Measurements from ENCODE around the gene STAT6.

STAT6 gene

GRCh38 chr12:57145460-57146059 is 34.4 kb upstream of the STAT6 start:
- no peaks in the 10 kb centered on the region for H3F3A ChIP-seq (ENCODE audit: low read depth)
- no peak overlapping the region for H3K9ac ChIP-seq (ENCODE audit: low read depth, low read length, poor library complexity, severe bottlenecking)
- no peak overlapping the region for H3K4me3 ChIP-seq (ENCODE audit: low read length, poor library complexity, severe bottlenecking)
- no peaks in the 10 kb centered on the region for H3K27me3 ChIP-seq (ENCODE audit: insufficient read depth, low read length, poor library complexity, severe bottlenecking)
- no peaks in the 10 kb centered on the region for H3K9me2 ChIP-seq (replicated peaks; ENCODE audit: low read depth, low read length)
- no peaks in the 10 kb centered on the region for H4K20me1 ChIP-seq (ENCODE audit: insufficient read depth, low read length, poor library complexity, severe bottlenecking)
- peaks cover 27% of the 10 kb centered on the region for H3K4me1 ChIP-seq (ENCODE audit: insufficient read depth, low read length, poor library complexity, severe bottlenecking)
- no peak overlapping the region for H2AFZ ChIP-seq (ENCODE audit: low read length)
- no peak overlapping the region for H3K4me2 ChIP-seq (ENCODE audit: low read depth, low read length, poor library complexity, severe bottlenecking)
- H3K79me2 ChIP-seq (ENCODE audit: insufficient read depth, low read length), result no peaks in the 10 kb centered on the region
- no peaks in the 10 kb centered on the region for H3K9me3 ChIP-seq (ENCODE audit: insufficient read depth, low read depth, low read length)
- no peak for TF ChIP-seq EZH2phosphoT487 (IDR thresholded peaks at IDR 0.05; ENCODE audit: borderline replicate concordance)
- TF ChIP-seq, protein P1, sequence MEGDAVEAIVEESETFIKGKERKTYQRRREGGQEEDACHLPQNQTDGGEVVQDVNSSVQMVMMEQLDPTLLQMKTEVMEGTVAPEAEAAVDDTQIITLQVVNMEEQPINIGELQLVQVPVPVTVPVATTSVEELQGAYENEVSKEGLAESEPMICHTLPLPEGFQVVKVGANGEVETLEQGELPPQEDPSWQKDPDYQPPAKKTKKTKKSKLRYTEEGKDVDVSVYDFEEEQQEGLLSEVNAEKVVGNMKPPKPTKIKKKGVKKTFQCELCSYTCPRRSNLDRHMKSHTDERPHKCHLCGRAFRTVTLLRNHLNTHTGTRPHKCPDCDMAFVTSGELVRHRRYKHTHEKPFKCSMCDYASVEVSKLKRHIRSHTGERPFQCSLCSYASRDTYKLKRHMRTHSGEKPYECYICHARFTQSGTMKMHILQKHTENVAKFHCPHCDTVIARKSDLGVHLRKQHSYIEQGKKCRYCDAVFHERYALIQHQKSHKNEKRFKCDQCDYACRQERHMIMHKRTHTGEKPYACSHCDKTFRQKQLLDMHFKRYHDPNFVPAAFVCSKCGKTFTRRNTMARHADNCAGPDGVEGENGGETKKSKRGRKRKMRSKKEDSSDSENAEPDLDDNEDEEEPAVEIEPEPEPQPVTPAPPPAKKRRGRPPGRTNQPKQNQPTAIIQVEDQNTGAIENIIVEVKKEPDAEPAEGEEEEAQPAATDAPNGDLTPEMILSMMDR (conservative IDR thresholded peaks at IDR 0.05; ENCODE audit: low read length), result no peak
- no peaks in the 10 kb centered on the region for H3K36me3 ChIP-seq (ENCODE audit: insufficient read depth, low read length)

- Histone ChIP-seq H3K27me3 (ENCODE audit: insufficient read depth, low read length, poor library complexity, severe bottlenecking) (no peaks in the 10 kb centered on the region), H3F3A (ENCODE audit: low read depth) (no peaks in the 10 kb centered on the region), H2AFZ (ENCODE audit: low read length) (no peak overlapping the region), H3K4me1 (ENCODE audit: insufficient read depth, low read length, poor library complexity, severe bottlenecking) (peaks cover 27% of the 10 kb centered on the region), H4K20me1 (ENCODE audit: insufficient read depth, low read length, poor library complexity, severe bottlenecking) (no peaks in the 10 kb centered on the region), H3K79me2 (ENCODE audit: insufficient read depth, low read length) (no peaks in the 10 kb centered on the region), H3K4me2 (ENCODE audit: low read depth, low read length, poor library complexity, severe bottlenecking) (no peak overlapping the region), H3K9me3 (ENCODE audit: insufficient read depth, low read depth, low read length) (no peaks in the 10 kb centered on the region), H3K36me3 (ENCODE audit: insufficient read depth, low read length) (no peaks in the 10 kb centered on the region), H3K9ac (ENCODE audit: low read depth, low read length, poor library complexity, severe bottlenecking) (no peak overlapping the region), H3K9me2 (replicated peaks; ENCODE audit: low read depth, low read length) (no peaks in the 10 kb centered on the region), H3K4me3 (ENCODE audit: low read length, poor library complexity, severe bottlenecking) (no peak overlapping the region)
- no peak for TF ChIP-seq EZH2phosphoT487 (IDR thresholded peaks at IDR 0.05; ENCODE audit: borderline replicate concordance)
- TF ChIP-seq, protein P1 (conservative IDR thresholded peaks at IDR 0.05; ENCODE audit: low read length), result no peak
Measured at GRCh38 chr12:57143454-57143853, 32.3 kb upstream of the STAT6 start.

DNA sequence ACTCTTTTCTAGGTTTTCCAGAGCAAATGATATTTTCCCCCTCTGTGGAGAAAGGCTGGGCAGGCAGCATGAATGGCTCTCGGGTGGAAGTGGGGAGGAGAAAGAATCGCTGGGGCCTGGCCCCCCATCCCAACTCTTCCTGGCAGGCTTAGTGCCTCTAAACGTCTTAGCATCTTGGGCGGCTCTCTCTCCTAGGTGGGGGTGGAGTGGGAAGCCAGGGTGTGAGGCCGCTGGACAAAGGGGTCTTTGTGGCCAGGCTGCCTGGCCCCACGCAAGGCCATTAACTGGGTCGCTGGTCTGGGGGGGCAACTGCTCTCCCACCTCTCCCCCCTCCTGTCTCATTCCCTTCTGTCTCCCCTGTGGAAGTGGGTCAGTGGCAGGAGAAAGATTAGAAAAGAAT is 31.6 kb upstream of the STAT6 start:
- H3K9me2 ChIP-seq (replicated peaks; ENCODE audit: low read depth, low read length), result no peaks in the 10 kb centered on the region
- no peak overlapping the region for H3K4me3 ChIP-seq (ENCODE audit: low read length, poor library complexity, severe bottlenecking)
- no peaks in the 10 kb centered on the region for H3K27me3 ChIP-seq (ENCODE audit: insufficient read depth, low read length, poor library complexity, severe bottlenecking)
- H3K36me3 ChIP-seq (ENCODE audit: insufficient read depth, low read length), result no peaks in the 10 kb centered on the region
- H3K9ac ChIP-seq (ENCODE audit: low read depth, low read length, poor library complexity, severe bottlenecking), result no peak overlapping the region
- H2AFZ ChIP-seq (ENCODE audit: low read length), result no peak overlapping the region
- no peaks in the 10 kb centered on the region for H3K9me3 ChIP-seq (ENCODE audit: insufficient read depth, low read depth, low read length)
- peaks cover 26% of the 10 kb centered on the region for H3K4me1 ChIP-seq (ENCODE audit: insufficient read depth, low read length, poor library complexity, severe bottlenecking)
- no peak for TF ChIP-seq EZH2phosphoT487 (IDR thresholded peaks at IDR 0.05; ENCODE audit: borderline replicate concordance)
- TF ChIP-seq, protein P1 (conservative IDR thresholded peaks at IDR 0.05; ENCODE audit: low read length), result no peak
- H3F3A ChIP-seq (ENCODE audit: low read depth), result no peaks in the 10 kb centered on the region
- no peaks in the 10 kb centered on the region for H3K79me2 ChIP-seq (ENCODE audit: insufficient read depth, low read length)
- H4K20me1 ChIP-seq (ENCODE audit: insufficient read depth, low read length, poor library complexity, severe bottlenecking), result no peaks in the 10 kb centered on the region
- no peak overlapping the region for H3K4me2 ChIP-seq (ENCODE audit: low read depth, low read length, poor library complexity, severe bottlenecking)
